ENCODE results near the gene HKDC1.
"Not testable (repeated sequence)": the region's sequence is repeated elsewhere in the genome, so short reads cannot be mapped to it uniquely, and the experiment has no call there.

Gene HKDC1

GRCh38 chr10:69247313-69247710 lies 27.2 kb downstream of the HKDC1 start:
- no peak overlapping the region for H2AFZ ChIP-seq (ENCODE audit: low read depth)
- TF ChIP-seq CTCF (conservative IDR thresholded peaks at IDR 0.05; ENCODE audit: low read depth, low read length) = no peak
- no peaks in the 10 kb centered on the region for H3K27me3 ChIP-seq (ENCODE audit: insufficient read depth, low read depth)
- no peaks in the 10 kb centered on the region for H4K20me1 ChIP-seq (ENCODE audit: insufficient read depth)
- no peak overlapping the region for H3K27ac ChIP-seq
- no peak overlapping the region for H3K9ac ChIP-seq
- no peaks in the 10 kb centered on the region for H3K36me3 ChIP-seq (ENCODE audit: insufficient read depth)
- H3K4me1 ChIP-seq (ENCODE audit: low read depth, poor library complexity, severe bottlenecking) = no peaks in the 10 kb centered on the region
- no peak overlapping the region for H3K4me3 ChIP-seq (IDR thresholded peaks at IDR 0.05; ENCODE audit: insufficient read depth, low read depth, low read length)
- H3K4me2 ChIP-seq = no peak overlapping the region
- H3K79me2 ChIP-seq (ENCODE audit: insufficient read depth, low read depth) = no peaks in the 10 kb centered on the region

- no peak for TF ChIP-seq CTCF (conservative IDR thresholded peaks at IDR 0.05; ENCODE audit: low read depth, low read length)
- H3K4me2 ChIP-seq = no peak overlapping the region
- H4K20me1 ChIP-seq (ENCODE audit: insufficient read depth) = no peaks in the 10 kb centered on the region
- no peaks in the 10 kb centered on the region for H3K27me3 ChIP-seq (ENCODE audit: insufficient read depth, low read depth)
- no peaks in the 10 kb centered on the region for H3K79me2 ChIP-seq (ENCODE audit: insufficient read depth, low read depth)
- no peak overlapping the region for H2AFZ ChIP-seq (ENCODE audit: low read depth)
- H3K27ac ChIP-seq = no peak overlapping the region
- no peak overlapping the region for H3K9ac ChIP-seq
- H3K36me3 ChIP-seq (ENCODE audit: insufficient read depth) = no peaks in the 10 kb centered on the region
- no peak overlapping the region for H3K4me3 ChIP-seq (IDR thresholded peaks at IDR 0.05; ENCODE audit: insufficient read depth, low read depth, low read length)
- H3K4me1 ChIP-seq (ENCODE audit: low read depth, poor library complexity, severe bottlenecking) = no peaks in the 10 kb centered on the region
Measured at GRCh38 chr10:69248117-69248730, 28.1 kb downstream of the HKDC1 start.

- H3K4me2 ChIP-seq = no peak overlapping the region
- no peak overlapping the region for H3K4me3 ChIP-seq (IDR thresholded peaks at IDR 0.05; ENCODE audit: insufficient read depth, low read depth, low read length)
- H3K27me3 ChIP-seq (ENCODE audit: insufficient read depth, low read depth) = no peaks in the 10 kb centered on the region
- no peaks in the 10 kb centered on the region for H3K36me3 ChIP-seq (ENCODE audit: insufficient read depth)
- no peaks in the 10 kb centered on the region for H4K20me1 ChIP-seq (ENCODE audit: insufficient read depth)
- no peaks in the 10 kb centered on the region for H3K4me1 ChIP-seq (ENCODE audit: low read depth, poor library complexity, severe bottlenecking)
- TF ChIP-seq CTCF (conservative IDR thresholded peaks at IDR 0.05; ENCODE audit: low read depth, low read length) = no peak
- H3K79me2 ChIP-seq (ENCODE audit: insufficient read depth, low read depth) = no peaks in the 10 kb centered on the region
- H2AFZ ChIP-seq (ENCODE audit: low read depth) = no peak overlapping the region
- no peak overlapping the region for H3K9ac ChIP-seq
- no peak overlapping the region for H3K27ac ChIP-seq
Measured at GRCh38 chr10:69250041-69250440, 29.9 kb downstream of the HKDC1 start.

- H3K9ac ChIP-seq; H2AFZ ChIP-seq (ENCODE audit: low read depth); H3K4me1 ChIP-seq (ENCODE audit: low read depth, poor library complexity, severe bottlenecking); H3K4me2 ChIP-seq; H4K20me1 ChIP-seq (ENCODE audit: insufficient read depth); H3K79me2 ChIP-seq (ENCODE audit: insufficient read depth, low read depth); H3K27me3 ChIP-seq (ENCODE audit: insufficient read depth, low read depth); H3K4me3 ChIP-seq (IDR thresholded peaks at IDR 0.05; ENCODE audit: insufficient read depth, low read depth, low read length); H3K27ac ChIP-seq; H3K36me3 ChIP-seq (ENCODE audit: insufficient read depth): not testable (repeated sequence)
Measured at GRCh38 chr10:69251417-69251816, 31.3 kb downstream of the HKDC1 start.

GRCh38 chr10:69253171-69253570 lies 33.0 kb downstream of the HKDC1 start:
- no peak overlapping the region for H3K4me3 ChIP-seq (IDR thresholded peaks at IDR 0.05; ENCODE audit: insufficient read depth, low read depth, low read length)
- H3K27me3 ChIP-seq (ENCODE audit: insufficient read depth, low read depth) = no peaks in the 10 kb centered on the region
- no peaks in the 10 kb centered on the region for H3K36me3 ChIP-seq (ENCODE audit: insufficient read depth)
- no peak overlapping the region for H2AFZ ChIP-seq (ENCODE audit: low read depth)
- no peaks in the 10 kb centered on the region for H4K20me1 ChIP-seq (ENCODE audit: insufficient read depth)
- TF ChIP-seq CTCF (conservative IDR thresholded peaks at IDR 0.05; ENCODE audit: low read depth, low read length) = no peak
- no peak overlapping the region for H3K4me2 ChIP-seq
- H3K79me2 ChIP-seq (ENCODE audit: insufficient read depth, low read depth) = no peaks in the 10 kb centered on the region
- no peaks in the 10 kb centered on the region for H3K4me1 ChIP-seq (ENCODE audit: low read depth, poor library complexity, severe bottlenecking)
- H3K27ac ChIP-seq = no peak overlapping the region
- H3K9ac ChIP-seq = no peak overlapping the region
